A549 (cell line): Measurements from ENCODE around the gene POLE. TPM values are rescaled to one million over a fixed set of nuclear protein-coding genes. Genes with fewer than 3 reads are reported as not detected.

Experiments
- ATAC-seq, 2 experiments: fragments of 200-7000 bp in 1 of 2; fragments of >200 bp in 1 of 2; cut with Nextera tagmentation in 1 of 2; cut with Tn5 transposase in 1 of 2; 3 replicates each; pipeline versions ENCODE4 v1.8.0 to v1.9.1; 2018 to 2020; ENCODE audit warnings: mild to moderate bottlenecking in 1 of 2, moderate library complexity in 1 of 2
- CTCF ChIA-PET: fragments of 300-600 bp; sonication (Branson Sonifier 250); formaldehyde crosslinking; extraction: SDS; loops from one replicate; lab custom pipeline; 2021; ENCODE audit warnings: antibody characterized with exemption, inconsistent platforms; lab: Yijun Ruan, JAX
- POLR2A ChIA-PET: fragments of 350-600 bp; formaldehyde crosslinking; extraction: SDS; loops from one replicate; lab custom pipeline; 2021; ENCODE audit warnings: antibody characterized with exemption, inconsistent platforms; lab: Yijun Ruan, JAX
- DNase-seq, 2 experiments: peaks; one replicate each; pipeline versions ENCODE4 v3.0.0 to v3.0.0-alpha.2; 2011 to 2016; ENCODE audit warnings: low read depth in 1 of 2, low spot score in 1 of 2
- FAIRE-seq: peaks from 2 replicates; lab custom pipeline; 2011; peaks lifted over from hg19 to GRCh38; lab: Jason Lieb, UNC
- H3K27ac ChIP-seq, 2 experiments: fragments of >200 bp; sonication (Bioruptor Twin); formaldehyde crosslinking; 3 replicates each; pipeline ENCODE4 v1.5.1; 2016 to 2017
- H3K4me1 ChIP-seq: fragments of >200 bp; sonication (Bioruptor Twin); formaldehyde crosslinking; 3 replicates; pipeline ENCODE4 v1.6.1; 2016
- H3K4me2 ChIP-seq: fragments of >200 bp; sonication (Bioruptor Twin); formaldehyde crosslinking; 3 replicates; pipeline ENCODE4 v1.6.1; 2016
- H3K4me3 ChIP-seq: fragments of >200 bp; sonication (Bioruptor Twin); formaldehyde crosslinking; 3 replicates; pipeline ENCODE4 v1.5.1; 2016
- H3K9me3 ChIP-seq: fragments of >200 bp; sonication (Bioruptor Twin); formaldehyde crosslinking; 3 replicates; pipeline ENCODE4 v1.6.1; 2016
- ATOH8 ChIP-seq: fragments of 250-450 bp; sonication (Bioruptor Pico); IDR thresholded peaks from 2 replicates; pipeline ENCODE4 v1.5.0; 2020; ENCODE audit warnings: low read depth, mild to moderate bottlenecking, moderate library complexity
- BHLHE40 ChIP-seq: IDR thresholded peaks from 2 replicates; pipeline ENCODE4 v1.6.1; 2012; ENCODE audit warnings: low read depth, low read length, inconsistent platforms
- CBX2 ChIP-seq: fragments of 200-600 bp; sonication (generic); IDR thresholded peaks from 2 replicates; pipeline ENCODE4 v1.6.1; 2016; ENCODE audit warnings: low read depth, mild to moderate bottlenecking, borderline replicate concordance
- CEBPB ChIP-seq, 2 experiments: fragments of >200 bp in 1 of 2; sonication (Bioruptor Twin) in 1 of 2; formaldehyde crosslinking in 1 of 2; IDR thresholded peaks; 2 replicates each; pipeline ENCODE4 v1.6.1; 2012 to 2016
- CHD2 ChIP-seq: fragments of 150-350 bp; IDR thresholded peaks from 2 replicates; pipeline ENCODE4 v1.6.1; 2014; ENCODE audit warnings: low read length; ENCODE audit not compliant: partially characterized antibody
- ELK1 ChIP-seq: fragments of 150-350 bp; IDR thresholded peaks from 2 replicates; pipeline ENCODE4 v1.6.1; 2014; ENCODE audit warnings: low read depth, mild to moderate bottlenecking, low read length
- EP300 ChIP-seq, 2 experiments: fragments of >200 bp; sonication (Bioruptor Twin); formaldehyde crosslinking; IDR thresholded peaks; 2 replicates in 1 of 2; 3 replicates in 1 of 2; pipeline ENCODE4 v1.6.1; 2016 to 2017
- FOSL2 ChIP-seq, 2 experiments: fragments of 450-650 bp in 1 of 2; fragments of >200 bp in 1 of 2; sonication (Bioruptor Twin) in 1 of 2; formaldehyde crosslinking; IDR thresholded peaks; 2 replicates each; pipeline versions ENCODE4 v1.5.0 to v1.6.1; 2016 to 2020; ENCODE audit warnings: mild to moderate bottlenecking in 1 of 2, moderate library complexity in 1 of 2
- GATA3 ChIP-seq: IDR thresholded peaks from 2 replicates; pipeline ENCODE4 v1.6.1; 2012; ENCODE audit warnings: borderline replicate concordance
- HES2 ChIP-seq: fragments of >200 bp; sonication (Bioruptor Twin); formaldehyde crosslinking; IDR thresholded peaks from 2 replicates; pipeline ENCODE4 v1.6.1; 2016
- HOXB5 ChIP-seq: fragments of 250-450 bp; sonication (Bioruptor Pico); IDR thresholded peaks from 2 replicates; pipeline ENCODE4 v1.5.0; 2020; ENCODE audit warnings: mild to moderate bottlenecking, moderate library complexity
- KDM5A ChIP-seq: fragments of 200-600 bp; sonication (generic); IDR thresholded peaks from 2 replicates; pipeline ENCODE4 v1.6.1; 2016; ENCODE audit warnings: antibody characterized with exemption, mild to moderate bottlenecking
- MAFK ChIP-seq: fragments of 450-650 bp; IDR thresholded peaks from 2 replicates; pipeline ENCODE4 v1.6.1; 2014; ENCODE audit not compliant: partially characterized antibody
- NPAS2 ChIP-seq: fragments of 250-450 bp; sonication (Bioruptor Pico); IDR thresholded peaks from 2 replicates; pipeline ENCODE4 v1.8.0; 2022; ENCODE audit warnings: mild to moderate bottlenecking, moderate library complexity, borderline replicate concordance
- POLR2A ChIP-seq: IDR thresholded peaks from 2 replicates; pipeline ENCODE4 v1.6.1; 2012; ENCODE audit warnings: mild to moderate bottlenecking, low read length
- POLR2AphosphoS2 ChIP-seq: conservative IDR thresholded peaks from 2 replicates; pipeline ENCODE4 v1.6.1; 2012; ENCODE audit warnings: low read length, improper control_type of control experiment, inconsistent platforms
- RNF2 ChIP-seq: fragments of 200-600 bp; sonication (generic); IDR thresholded peaks from 2 replicates; pipeline ENCODE4 v1.6.1; 2016; ENCODE audit warnings: low read depth, mild to moderate bottlenecking, antibody characterized with exemption, moderate library complexity, borderline replicate concordance
- SREBF2 ChIP-seq: fragments of 450-650 bp; IDR thresholded peaks from 2 replicates; pipeline ENCODE4 v1.6.1; 2014; ENCODE audit warnings: mild to moderate bottlenecking, moderate library complexity
- TP53 ChIP-seq: fragments of 250-450 bp; sonication (Bioruptor Pico); IDR thresholded peaks from 2 replicates; pipeline ENCODE4 v1.5.0; 2021; ENCODE audit warnings: mild to moderate bottlenecking, moderate library complexity
- USF2 ChIP-seq: fragments of 450-650 bp; IDR thresholded peaks from 2 replicates; pipeline ENCODE4 v1.6.1; 2014; ENCODE audit warnings: antibody characterized with exemption
- WGBS: methylation state at CpG from one replicate; pipeline ENCODE4 v1.1.6; 2017; ENCODE audit errors: missing lambda C conversion rate; 5-methylcytosine and 5-hydroxymethylcytosine counted together
- polyA plus RNA-seq, 4 experiments: library from polyadenylated mRNA; depleted of rRNA in 3 of 4; stranded (reverse); fragments of >200 nt; fragmentation: RNase III in 1 of 4; extraction: RNeasy Plus Mini Kit Qiagen cat#74134 plus additional on column Dnase treatment in 1 of 4; gene quantifications; 2 replicates in 3 of 4; 3 replicates in 1 of 4; pipeline ENCODE4 v1.2.3, GENCODE V29; 2011 to 2017
- TF ChIP-seq, protein P1 (sequence below): IDR thresholded peaks from 2 replicates; pipeline ENCODE4 v1.6.1; 2012
- TF ChIP-seq, protein P2 (sequence below): IDR thresholded peaks from 2 replicates; pipeline ENCODE4 v1.6.1; 2012; ENCODE audit warnings: low read depth, borderline replicate concordance

POLE gene
- polyA plus RNA-seq, 2 of the 4 experiments (the other 2 are of a cell fraction), result 28.9 to 67.2 TPM

GRCh38 chr12:132632521-132633228, 54.5 kb downstream of the POLE start:
- WGBS, result 92% methylated on average over 15 of the region's 17 CpGs
- H3K9me3 ChIP-seq, result no peaks in the 10 kb centered on the region
- no peaks in the 10 kb centered on the region for H3K4me1 ChIP-seq
- FAIRE-seq (no peak), ATAC-seq (no peak), DNase-seq (no peak)
- H3K4me3 ChIP-seq, result no peak overlapping the region
- ChIA-PET POLR2A (interaction anchor here (0.6 kb wide), 1 partner anchor 21 kb away, joined by 3 read pairs; no protein-coding TSS in a partner anchor), CTCF (interaction anchor here (0.9 to 2.2 kb wide), 5 partner anchors 9 to 458 kb away, joined by 3 to 5 read pairs (median 4); no protein-coding TSS in a partner anchor)
- TF ChIP-seq CHD2, result no peak
- TF ChIP-seq HOXB5 (CRISPR knock-in tag), result no peak
- TF ChIP-seq ELK1, result no peak
- TF ChIP-seq SREBF2, result no peak
- no peak for TF ChIP-seq RNF2
- TF ChIP-seq, protein P1, sequence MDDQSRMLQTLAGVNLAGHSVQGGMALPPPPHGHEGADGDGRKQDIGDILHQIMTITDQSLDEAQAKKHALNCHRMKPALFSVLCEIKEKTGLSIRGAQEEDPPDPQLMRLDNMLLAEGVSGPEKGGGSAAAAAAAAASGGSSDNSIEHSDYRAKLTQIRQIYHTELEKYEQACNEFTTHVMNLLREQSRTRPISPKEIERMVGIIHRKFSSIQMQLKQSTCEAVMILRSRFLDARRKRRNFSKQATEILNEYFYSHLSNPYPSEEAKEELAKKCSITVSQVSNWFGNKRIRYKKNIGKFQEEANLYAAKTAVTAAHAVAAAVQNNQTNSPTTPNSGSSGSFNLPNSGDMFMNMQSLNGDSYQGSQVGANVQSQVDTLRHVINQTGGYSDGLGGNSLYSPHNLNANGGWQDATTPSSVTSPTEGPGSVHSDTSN, result no peak
- no peak for TF ChIP-seq FOSL2 (IDR thresholded peaks at IDR 0.05)
- no peak for TF ChIP-seq FOSL2 (CRISPR knock-in tag; IDR thresholded peaks at IDR 0.05)
- TF ChIP-seq ATOH8 (CRISPR knock-in tag), result no peak
- no peak for TF ChIP-seq TP53
- no peak for TF ChIP-seq KDM5A
- TF ChIP-seq CBX2, result no peak
- H3K27ac ChIP-seq, result no peak overlapping the region
- no peak overlapping the region for H3K4me2 ChIP-seq

DNA sequence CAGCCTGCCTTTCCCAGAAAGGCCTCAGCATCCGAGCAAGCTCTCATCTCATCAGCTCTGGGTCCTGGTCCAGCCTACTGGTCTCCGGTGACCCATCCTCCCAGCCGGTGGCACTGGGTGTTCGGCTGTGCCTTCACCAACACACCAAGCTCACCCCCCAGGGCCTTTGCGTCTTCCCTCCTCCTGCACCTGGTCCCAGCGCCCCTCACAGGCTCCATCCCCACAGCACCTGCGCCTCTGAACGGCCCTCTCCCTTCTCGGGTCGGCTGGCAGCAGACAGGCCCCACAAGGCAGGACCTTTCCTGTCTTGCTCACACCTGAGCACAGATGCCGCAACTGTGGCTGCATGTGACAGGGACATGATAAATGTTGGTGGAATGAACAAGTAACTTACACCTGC, 55.5 kb downstream of the POLE start:
- no peak for FAIRE-seq
- Histone ChIP-seq H3K4me2 (no peak overlapping the region), H3K9me3 (no peaks in the 10 kb centered on the region)
- TF ChIP-seq POLR2A, result no peak
- TF ChIP-seq POLR2AphosphoS2, result no peak
- TF ChIP-seq USF2, result no peak
- TF ChIP-seq EP300 (IDR thresholded peaks at IDR 0.05), result no peak
- no peak for TF ChIP-seq HES2
- no peak for TF ChIP-seq BHLHE40
- TF ChIP-seq MAFK, result no peak
- TF ChIP-seq TP53, result no peak
- TF ChIP-seq GATA3, result no peak
- no peak for TF ChIP-seq CEBPB (IDR thresholded peaks at IDR 0.05)
- TF ChIP-seq, protein P2, sequence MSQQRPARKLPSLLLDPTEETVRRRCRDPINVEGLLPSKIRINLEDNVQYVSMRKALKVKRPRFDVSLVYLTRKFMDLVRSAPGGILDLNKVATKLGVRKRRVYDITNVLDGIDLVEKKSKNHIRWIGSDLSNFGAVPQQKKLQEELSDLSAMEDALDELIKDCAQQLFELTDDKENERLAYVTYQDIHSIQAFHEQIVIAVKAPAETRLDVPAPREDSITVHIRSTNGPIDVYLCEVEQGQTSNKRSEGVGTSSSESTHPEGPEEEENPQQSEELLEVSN, result no peak
- TF ChIP-seq NPAS2 (CRISPR knock-in tag), result no peak
- no peak for TF ChIP-seq CHD2
- TF ChIP-seq, all 56 proteins: peak for 0
- ChIA-PET POLR2A (no interaction called here), CTCF (interaction anchor here (0.9 to 2.2 kb wide), 4 partner anchors 10 to 457 kb away, joined by 3 to 5 read pairs (median 3); no protein-coding TSS in a partner anchor)
- H3K27ac ChIP-seq, result no peak overlapping the region
- H3K4me1 ChIP-seq, result no peaks in the 10 kb centered on the region
- no peak overlapping the region for H3K4me3 ChIP-seq
- DNase-seq, result no peak
- no peak for ATAC-seq
- WGBS, result 98% methylated on average over 11 of the region's 11 CpGs
